SW480 (cell line): ENCODE measurements around the gene GTF3C2.
"Not testable (repeated sequence)": the region's sequence is repeated elsewhere in the genome, so short reads cannot be mapped to it uniquely, and the experiment has no call there.

Experiments used
- DNase-seq: peaks from one replicate; pipeline ENCODE4 v3.0.0-alpha.2; 2016; ENCODE audit warnings: low spot score

GTF3C2 gene

GRCh38 chr2:27320958-27321543, 35.5 kb downstream of the GTF3C2 start:
- peak; percentile 98 for DNase-seq

- not testable (repeated sequence) for DNase-seq
Measured at GRCh38 chr2:27319839-27320238, 36.7 kb downstream of the GTF3C2 start.

GRCh38 chr2:27316655-27317412, 39.7 kb downstream of the GTF3C2 start:
- DNase-seq = no peak

- no peak for DNase-seq
Measured at GRCh38 chr2:27315122-27315521, 41.4 kb downstream of the GTF3C2 start.

GRCh38 chr2:27314709-27315108, 41.9 kb downstream of the GTF3C2 start:
- no peak for DNase-seq

GRCh38 chr2:27313882-27314645, 42.5 kb downstream of the GTF3C2 start:
- no peak for DNase-seq

- no peak for DNase-seq
Measured at GRCh38 chr2:27312152-27312551, 44.4 kb downstream of the GTF3C2 start.

GRCh38 chr2:27309651-27310050, 46.9 kb downstream of the GTF3C2 start:
- DNase-seq = no peak

GRCh38 chr2:27308359-27308881, 48.1 kb downstream of the GTF3C2 start, which contains the start of gene UCN:
UCN (minus strand) TSS chr2:27308445; CDS start chr2:27307895, 550 bp downstream.
- DNase-seq = no peak

- no peak for DNase-seq
Measured at GRCh38 chr2:27307545-27308358, 48.8 kb downstream of the GTF3C2 start.

- DNase-seq = no peak
Measured at GRCh38 chr2:27307287-27307544, 49.3 kb downstream of the GTF3C2 start.

GRCh38 chr2:27306573-27307286, 49.8 kb downstream of the GTF3C2 start:
- no peak for DNase-seq

- DNase-seq = no peak
Measured at GRCh38 chr2:27306136-27306535, 50.4 kb downstream of the GTF3C2 start.

- no peak for DNase-seq
Measured at GRCh38 chr2:27305516-27305915, 51.0 kb downstream of the GTF3C2 start.

GRCh38 chr2:27304488-27305240, 51.9 kb downstream of the GTF3C2 start:
- DNase-seq = no peak

- DNase-seq = peak; percentile 82
Measured at GRCh38 chr2:27303093-27304025, 53.2 kb downstream of the GTF3C2 start.

GRCh38 chr2:27300606-27301005, 56.0 kb downstream of the GTF3C2 start:
- DNase-seq = not testable (repeated sequence)

- no peak for DNase-seq
Measured at GRCh38 chr2:27298391-27299080, 58.0 kb downstream of the GTF3C2 start.

GRCh38 chr2:27297195-27297594, 59.4 kb downstream of the GTF3C2 start:
- no peak for DNase-seq
